GM18526 (cell line): ENCODE measurements around the gene GLIS1.

Source experiments
- POLR2A ChIP-seq: IDR thresholded peaks from 3 replicates; pipeline ENCODE4 v1.6.1; 2011; ENCODE audit not compliant: insufficient read length; ENCODE audit errors: extremely low read depth

The GLIS1 gene

GRCh38 chr1:53483656-53484055 is 255.3 kb downstream of the GLIS1 start:
- no peak for TF ChIP-seq POLR2A

GRCh38 chr1:53483170-53483569 is 255.8 kb downstream of the GLIS1 start:
- no peak for TF ChIP-seq POLR2A

GRCh38 chr1:53482441-53483153 is 256.4 kb downstream of the GLIS1 start:
- no peak for TF ChIP-seq POLR2A

- TF ChIP-seq POLR2A: no peak
These were observed 257.5 kb downstream of the GLIS1 start for GRCh38 chr1:53481456-53481855.

- TF ChIP-seq POLR2A: no peak
These were observed 258.3 kb downstream of the GLIS1 start for GRCh38 chr1:53480678-53481077.

- TF ChIP-seq POLR2A: no peak
These were observed 260.5 kb downstream of the GLIS1 start for GRCh38 chr1:53478502-53478818.

GRCh38 chr1:53477651-53478501 is 261.1 kb downstream of the GLIS1 start:
- TF ChIP-seq POLR2A: no peak

- TF ChIP-seq POLR2A: no peak
These were observed 262.4 kb downstream of the GLIS1 start for GRCh38 chr1:53476579-53476978.

GRCh38 chr1:53475664-53476063 is 263.3 kb downstream of the GLIS1 start:
- TF ChIP-seq POLR2A: no peak

GRCh38 chr1:53473463-53473862 is 265.5 kb downstream of the GLIS1 start:
- no peak for TF ChIP-seq POLR2A

GRCh38 chr1:53471000-53471399 is 268.0 kb downstream of the GLIS1 start:
- no peak for TF ChIP-seq POLR2A

GRCh38 chr1:53470584-53470983 is 268.4 kb downstream of the GLIS1 start:
- TF ChIP-seq POLR2A: no peak

- no peak for TF ChIP-seq POLR2A
These were observed 268.8 kb downstream of the GLIS1 start for GRCh38 chr1:53470155-53470554.

GRCh38 chr1:53469373-53469772 is 269.6 kb downstream of the GLIS1 start:
- no peak for TF ChIP-seq POLR2A

- no peak for TF ChIP-seq POLR2A
These were observed 270.6 kb downstream of the GLIS1 start for GRCh38 chr1:53468374-53468773.

- TF ChIP-seq POLR2A: no peak
These were observed 271.6 kb downstream of the GLIS1 start for GRCh38 chr1:53467391-53467790.

- no peak for TF ChIP-seq POLR2A
These were observed 273.7 kb downstream of the GLIS1 start for GRCh38 chr1:53465023-53465957.
